ENCODE data around the gene IL1RAPL2.
"Not testable (repeated sequence)": the region's sequence is repeated elsewhere in the genome, so short reads cannot be mapped to it uniquely, and the experiment has no call there.

Gene IL1RAPL2

GRCh38 chrX:104641176-104641575, 75.2 kb downstream of the IL1RAPL2 start:
- Histone ChIP-seq H3K4me1 (ENCODE audit: insufficient read depth, low read length) (no peaks in the 10 kb centered on the region), H3K9me3 (ENCODE audit: low read length) (no peaks in the 10 kb centered on the region), H3K27me3 (ENCODE audit: insufficient read depth, low read length) (no peaks in the 10 kb centered on the region), H3K4me3 (ENCODE audit: low read length) (no peak overlapping the region), H3K36me3 (ENCODE audit: insufficient read depth, low read length) (no peaks in the 10 kb centered on the region), H2AFZ (ENCODE audit: low read depth, low read length) (no peak overlapping the region)

- Histone ChIP-seq H3K9me3 (ENCODE audit: low read length) (no peaks in the 10 kb centered on the region), H3K4me1 (ENCODE audit: insufficient read depth, low read length) (no peaks in the 10 kb centered on the region), H3K36me3 (ENCODE audit: insufficient read depth, low read length) (no peaks in the 10 kb centered on the region), H3K27me3 (ENCODE audit: insufficient read depth, low read length) (no peaks in the 10 kb centered on the region), H3K4me3 (ENCODE audit: low read length) (no peak overlapping the region), H2AFZ (ENCODE audit: low read depth, low read length) (no peak overlapping the region)
These were observed 81.1 kb downstream of the IL1RAPL2 start for GRCh38 chrX:104647084-104647483.

- Histone ChIP-seq H3K27me3 (ENCODE audit: insufficient read depth, low read length) (no peaks in the 10 kb centered on the region), H3K4me1 (ENCODE audit: insufficient read depth, low read length) (no peaks in the 10 kb centered on the region), H2AFZ (ENCODE audit: low read depth, low read length) (no peak overlapping the region), H3K36me3 (ENCODE audit: insufficient read depth, low read length) (no peaks in the 10 kb centered on the region), H3K9me3 (ENCODE audit: low read length) (no peaks in the 10 kb centered on the region), H3K4me3 (ENCODE audit: low read length) (no peak overlapping the region)
These were observed 93.2 kb downstream of the IL1RAPL2 start for GRCh38 chrX:104659005-104659744.

- Histone ChIP-seq H3K4me1 (ENCODE audit: insufficient read depth, low read length) (no peaks in the 10 kb centered on the region), H2AFZ (ENCODE audit: low read depth, low read length) (no peak overlapping the region), H3K4me3 (ENCODE audit: low read length) (no peak overlapping the region), H3K9me3 (ENCODE audit: low read length) (no peaks in the 10 kb centered on the region), H3K27me3 (ENCODE audit: insufficient read depth, low read length) (no peaks in the 10 kb centered on the region), H3K36me3 (ENCODE audit: insufficient read depth, low read length) (no peaks in the 10 kb centered on the region)
These were observed 94.1 kb downstream of the IL1RAPL2 start for GRCh38 chrX:104660092-104660491.

- no peaks in the 10 kb centered on the region for H3K4me1 ChIP-seq (ENCODE audit: insufficient read depth, low read length)
- no peaks in the 10 kb centered on the region for H3K36me3 ChIP-seq (ENCODE audit: insufficient read depth, low read length)
- no peak overlapping the region for H2AFZ ChIP-seq (ENCODE audit: low read depth, low read length)
- H3K27me3 ChIP-seq (ENCODE audit: insufficient read depth, low read length) = no peaks in the 10 kb centered on the region
- H3K9me3 ChIP-seq (ENCODE audit: low read length) = no peaks in the 10 kb centered on the region
- no peak overlapping the region for H3K4me3 ChIP-seq (ENCODE audit: low read length)
These were observed 96.7 kb downstream of the IL1RAPL2 start for GRCh38 chrX:104662694-104663093.

- H3K4me1 ChIP-seq (ENCODE audit: insufficient read depth, low read length) = no peaks in the 10 kb centered on the region
These were observed 99.7 kb downstream of the IL1RAPL2 start for GRCh38 chrX:104665691-104666090.

GRCh38 chrX:104668550-104668949, 102.6 kb downstream of the IL1RAPL2 start:
- Histone ChIP-seq H3K9me3 (ENCODE audit: low read length) (no peaks in the 10 kb centered on the region), H3K27me3 (ENCODE audit: insufficient read depth, low read length) (no peaks in the 10 kb centered on the region), H3K36me3 (ENCODE audit: insufficient read depth, low read length) (no peaks in the 10 kb centered on the region), H3K4me1 (ENCODE audit: insufficient read depth, low read length) (no peaks in the 10 kb centered on the region), H2AFZ (ENCODE audit: low read depth, low read length) (no peak overlapping the region), H3K4me3 (ENCODE audit: low read length) (no peak overlapping the region)

More at GRCh38 chrX:104665691-104666090, 99.7 kb downstream of the IL1RAPL2 start:
- H2AFZ ChIP-seq (ENCODE audit: low read depth, low read length) = no peak overlapping the region
- H3K4me3 ChIP-seq (ENCODE audit: low read length) = no peak overlapping the region
- no peaks in the 10 kb centered on the region for H3K9me3 ChIP-seq (ENCODE audit: low read length)
- no peaks in the 10 kb centered on the region for H3K27me3 ChIP-seq (ENCODE audit: insufficient read depth, low read length)
- H3K36me3 ChIP-seq (ENCODE audit: insufficient read depth, low read length) = no peaks in the 10 kb centered on the region

- H3K4me1 ChIP-seq (ENCODE audit: insufficient read depth, low read length) = no peaks in the 10 kb centered on the region
- no peaks in the 10 kb centered on the region for H3K9me3 ChIP-seq (ENCODE audit: low read length)
- no peak overlapping the region for H3K4me3 ChIP-seq (ENCODE audit: low read length)
- H2AFZ ChIP-seq (ENCODE audit: low read depth, low read length) = no peak overlapping the region
- H3K27me3 ChIP-seq (ENCODE audit: insufficient read depth, low read length) = no peaks in the 10 kb centered on the region
- H3K36me3 ChIP-seq (ENCODE audit: insufficient read depth, low read length) = no peaks in the 10 kb centered on the region
These were observed 103.1 kb downstream of the IL1RAPL2 start for GRCh38 chrX:104669063-104669462.

GRCh38 chrX:104670051-104670450, 104.1 kb downstream of the IL1RAPL2 start:
- Histone ChIP-seq H3K4me3 (ENCODE audit: low read length) (no peak overlapping the region), H3K4me1 (ENCODE audit: insufficient read depth, low read length) (no peaks in the 10 kb centered on the region), H3K9me3 (ENCODE audit: low read length) (no peaks in the 10 kb centered on the region), H3K27me3 (ENCODE audit: insufficient read depth, low read length) (no peaks in the 10 kb centered on the region), H3K36me3 (ENCODE audit: insufficient read depth, low read length) (no peaks in the 10 kb centered on the region), H2AFZ (ENCODE audit: low read depth, low read length) (no peak overlapping the region)

GRCh38 chrX:104677517-104677916, 111.5 kb downstream of the IL1RAPL2 start:
- not testable (repeated sequence) for H3K27me3 ChIP-seq (ENCODE audit: insufficient read depth, low read length); H3K4me3 ChIP-seq (ENCODE audit: low read length); H3K36me3 ChIP-seq (ENCODE audit: insufficient read depth, low read length); H3K4me1 ChIP-seq (ENCODE audit: insufficient read depth, low read length); H3K9me3 ChIP-seq (ENCODE audit: low read length); H2AFZ ChIP-seq (ENCODE audit: low read depth, low read length)

- Histone ChIP-seq H3K36me3 (ENCODE audit: insufficient read depth, low read length) (no peaks in the 10 kb centered on the region), H3K9me3 (ENCODE audit: low read length) (no peaks in the 10 kb centered on the region), H3K4me3 (ENCODE audit: low read length) (no peak overlapping the region), H3K27me3 (ENCODE audit: insufficient read depth, low read length) (no peaks in the 10 kb centered on the region), H2AFZ (ENCODE audit: low read depth, low read length) (no peak overlapping the region), H3K4me1 (ENCODE audit: insufficient read depth, low read length) (no peaks in the 10 kb centered on the region)
These were observed 113.2 kb downstream of the IL1RAPL2 start for GRCh38 chrX:104679175-104679574.

- Histone ChIP-seq H3K9me3 (ENCODE audit: low read length) (no peaks in the 10 kb centered on the region), H3K27me3 (ENCODE audit: insufficient read depth, low read length) (no peaks in the 10 kb centered on the region), H3K36me3 (ENCODE audit: insufficient read depth, low read length) (no peaks in the 10 kb centered on the region), H3K4me1 (ENCODE audit: insufficient read depth, low read length) (no peaks in the 10 kb centered on the region), H2AFZ (ENCODE audit: low read depth, low read length) (no peak overlapping the region), H3K4me3 (ENCODE audit: low read length) (no peak overlapping the region)
These were observed 115.2 kb downstream of the IL1RAPL2 start for GRCh38 chrX:104681214-104681613.

GRCh38 chrX:104684077-104684476, 118.1 kb downstream of the IL1RAPL2 start:
- no peak overlapping the region for H2AFZ ChIP-seq (ENCODE audit: low read depth, low read length)
- no peaks in the 10 kb centered on the region for H3K36me3 ChIP-seq (ENCODE audit: insufficient read depth, low read length)
- no peaks in the 10 kb centered on the region for H3K4me1 ChIP-seq (ENCODE audit: insufficient read depth, low read length)
- H3K9me3 ChIP-seq (ENCODE audit: low read length) = no peaks in the 10 kb centered on the region
- no peaks in the 10 kb centered on the region for H3K27me3 ChIP-seq (ENCODE audit: insufficient read depth, low read length)
- no peak overlapping the region for H3K4me3 ChIP-seq (ENCODE audit: low read length)

- Histone ChIP-seq H3K4me3 (ENCODE audit: low read length) (no peak overlapping the region), H3K9me3 (ENCODE audit: low read length) (no peaks in the 10 kb centered on the region), H3K27me3 (ENCODE audit: insufficient read depth, low read length) (no peaks in the 10 kb centered on the region), H3K36me3 (ENCODE audit: insufficient read depth, low read length) (no peaks in the 10 kb centered on the region), H3K4me1 (ENCODE audit: insufficient read depth, low read length) (no peaks in the 10 kb centered on the region), H2AFZ (ENCODE audit: low read depth, low read length) (no peak overlapping the region)
These were observed 129.6 kb downstream of the IL1RAPL2 start for GRCh38 chrX:104695593-104695992.

All from neuron (in vitro differentiated cells).